ENCODE measurements around the gene DPY19L3.
"Not testable (repeated sequence)": the region's sequence is repeated elsewhere in the genome, so short reads cannot be mapped to it uniquely, and the experiment has no call there.

The DPY19L3 gene

GRCh38 chr19:32498648-32499200, 93.2 kb downstream of the DPY19L3 start:
- peak in 1 of 2 donors; percentile 3 for DNase-seq (ENCODE audit: extremely low read depth in 1 of 2, low read depth in 1 of 2)

- not testable (repeated sequence) for DNase-seq (ENCODE audit: extremely low read depth in 1 of 2, low read depth in 1 of 2)
These were observed 106.9 kb downstream of the DPY19L3 start for GRCh38 chr19:32512498-32512897.

GRCh38 chr19:32519023-32519422, 113.5 kb downstream of the DPY19L3 start:
- no peak for DNase-seq (ENCODE audit: extremely low read depth in 1 of 2, low read depth in 1 of 2)

GRCh38 chr19:32522967-32523366, 117.4 kb downstream of the DPY19L3 start:
- no peak for DNase-seq (ENCODE audit: extremely low read depth in 1 of 2, low read depth in 1 of 2)

GRCh38 chr19:32526895-32527294, 121.3 kb downstream of the DPY19L3 start:
- no peak for DNase-seq (ENCODE audit: extremely low read depth in 1 of 2, low read depth in 1 of 2)

GRCh38 chr19:32530773-32531172, 125.2 kb downstream of the DPY19L3 start:
- DNase-seq (ENCODE audit: extremely low read depth in 1 of 2, low read depth in 1 of 2), result no peak

- DNase-seq (ENCODE audit: extremely low read depth in 1 of 2, low read depth in 1 of 2), result no peak
These were observed 126.7 kb downstream of the DPY19L3 start for GRCh38 chr19:32532233-32532632.

Data from activated CD8-positive, alpha-beta memory T cell treated with anti-CD3 and anti-CD28 coated beads for 1 hour (primary cell).